Measurements from ENCODE around the gene KCNJ9.
A peak's percentile ranks its signal among the peaks of the same experiment; 100 is the strongest.

Gene KCNJ9

DNA sequence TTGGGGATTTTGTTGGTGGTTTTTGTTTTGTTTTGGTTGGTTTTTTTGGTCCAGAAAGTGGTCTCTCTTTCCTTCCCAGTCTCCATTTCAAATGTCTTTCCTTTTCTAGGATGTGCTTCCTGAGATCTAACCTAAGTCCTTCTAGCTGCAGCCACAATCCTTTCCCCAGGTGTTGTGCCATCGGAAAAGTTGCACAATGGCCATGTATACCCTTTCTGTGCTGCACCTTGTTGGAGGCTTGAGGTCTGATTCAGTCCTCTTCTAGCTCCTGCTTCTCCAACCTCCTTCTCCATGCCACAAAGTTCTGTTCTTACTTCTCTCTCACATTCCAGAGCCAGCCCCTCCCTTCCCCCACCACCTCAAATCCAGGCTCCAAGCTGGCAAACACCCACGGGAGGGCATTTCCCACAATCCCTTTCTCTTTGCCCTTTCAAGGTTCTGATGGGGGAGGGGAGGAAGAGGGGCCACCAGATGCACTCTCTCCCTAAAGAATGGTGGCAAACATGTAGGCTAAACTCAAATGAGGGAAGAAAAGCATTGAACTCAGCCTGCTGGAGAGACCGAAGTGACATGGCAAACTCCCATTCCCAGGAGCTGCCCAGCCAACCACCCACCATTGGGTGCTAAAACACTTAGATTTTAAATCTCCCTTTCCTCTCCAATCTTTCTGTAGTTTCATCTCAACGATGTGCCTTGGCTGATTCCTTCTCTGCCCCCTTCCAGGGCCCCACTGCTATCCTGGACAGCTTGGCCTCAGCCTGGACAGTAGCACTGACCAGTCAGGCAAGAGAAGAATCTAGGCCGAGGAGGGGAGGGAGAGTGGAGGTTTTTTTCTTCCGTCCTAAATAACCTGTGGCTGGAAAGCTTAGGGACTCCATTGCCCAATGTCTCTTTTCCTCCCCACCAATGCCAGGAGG lies 14.3 kb upstream of the KCNJ9 start:
- DNase-seq = no peak

DNA sequence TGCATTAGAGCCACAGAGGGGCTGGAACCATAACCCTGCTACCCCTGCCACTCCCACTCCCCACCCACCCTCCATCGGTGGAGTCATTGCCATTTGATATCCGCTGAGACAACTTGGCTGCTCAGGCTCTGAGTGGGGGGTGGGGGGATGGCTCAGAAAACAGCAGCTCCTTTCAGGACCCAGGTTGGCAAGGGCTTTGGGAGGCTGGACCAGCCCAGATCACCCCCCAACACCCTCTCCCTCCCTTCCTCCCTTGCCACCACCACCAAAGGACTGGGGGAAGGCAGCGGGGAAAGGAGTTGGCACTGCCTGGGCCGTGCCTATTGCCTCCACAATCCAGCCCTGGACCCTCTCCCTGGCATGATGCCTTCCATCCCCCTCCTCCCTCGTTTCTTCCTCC lies 13.1 kb upstream of the KCNJ9 start:
- DNase-seq = no peak

GRCh38 chr1:160069460-160070231 lies 11.7 kb upstream of the KCNJ9 start, which contains the start of gene KCNJ10:
TSS of gene KCNJ10 (minus strand) at chr1:160070160. CDS start at chr1:160042532, 27,628 bp downstream.
- no peak for DNase-seq

GRCh38 chr1:160070243-160071163 lies 10.8 kb upstream of the KCNJ9 start:
- peak; percentile 34 for DNase-seq

DNA sequence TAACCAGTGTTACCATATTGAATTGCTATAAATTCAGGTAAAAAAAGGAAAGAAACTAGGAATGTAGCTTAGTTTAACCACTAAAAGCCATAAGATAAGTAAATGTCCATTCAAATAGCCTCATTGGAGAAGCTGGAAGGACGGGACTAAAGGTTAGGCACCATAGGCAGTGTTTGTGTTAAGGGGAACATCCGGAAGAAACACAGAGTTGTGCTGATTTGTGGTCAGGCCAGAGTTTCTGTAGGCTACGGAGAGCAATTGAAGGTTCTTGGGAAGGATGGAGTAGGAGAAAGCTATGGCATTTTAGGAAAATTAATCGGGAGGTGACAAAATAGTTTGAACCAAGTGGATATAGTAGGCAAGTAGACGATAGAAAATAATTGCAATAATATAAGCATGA lies 10.0 kb upstream of the KCNJ9 start:
- no peak for DNase-seq

- no peak for DNase-seq
These were observed 6.5 kb upstream of the KCNJ9 start for GRCh38 chr1:160074865-160075264.

DNA sequence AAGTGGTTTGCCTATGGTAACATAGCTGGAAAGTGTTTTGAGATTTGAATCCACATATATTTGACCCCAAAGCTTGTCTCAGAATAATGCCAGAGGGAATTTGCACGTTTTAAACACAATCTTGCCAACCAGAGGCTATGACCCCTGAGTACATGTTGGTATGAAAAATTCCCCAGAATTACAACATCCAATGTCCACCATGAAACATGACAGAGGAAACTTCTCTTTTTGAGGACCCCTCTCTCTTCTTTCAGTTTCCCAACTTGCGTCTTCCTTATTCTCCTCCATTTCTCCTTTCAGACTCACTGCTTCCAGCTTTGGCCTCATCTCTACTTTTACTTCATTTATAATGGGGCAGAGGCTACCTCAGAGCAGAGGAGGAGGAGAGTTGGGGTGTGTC lies 5.5 kb upstream of the KCNJ9 start:
- DNase-seq = no peak

DNA sequence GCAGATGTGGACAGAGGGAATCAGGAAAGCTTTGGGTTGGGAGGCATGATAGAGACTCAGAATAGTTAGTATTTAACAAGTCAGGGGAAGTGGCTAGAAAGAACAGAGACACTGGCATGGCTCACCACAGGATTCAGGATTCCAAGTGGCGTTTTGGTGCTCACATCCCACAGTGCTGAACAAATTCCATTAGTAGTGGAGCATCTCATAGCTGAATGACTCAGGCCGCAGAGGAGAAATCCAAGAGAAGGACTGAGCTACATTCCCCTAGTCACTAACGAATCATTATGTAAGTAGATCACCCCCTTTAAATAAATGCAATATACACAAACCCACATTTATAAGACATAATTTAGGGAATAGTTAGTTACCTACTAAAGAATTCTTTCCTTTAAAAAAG lies 5.0 kb upstream of the KCNJ9 start:
- DNase-seq = no peak

- no peak for DNase-seq
These were observed 3.9 kb upstream of the KCNJ9 start for GRCh38 chr1:160077486-160077885.

GRCh38 chr1:160078512-160079195 lies 2.7 kb upstream of the KCNJ9 start:
- no peak for DNase-seq

- no peak for DNase-seq
These were observed 1.9 kb upstream of the KCNJ9 start for GRCh38 chr1:160079448-160079847.

DNA sequence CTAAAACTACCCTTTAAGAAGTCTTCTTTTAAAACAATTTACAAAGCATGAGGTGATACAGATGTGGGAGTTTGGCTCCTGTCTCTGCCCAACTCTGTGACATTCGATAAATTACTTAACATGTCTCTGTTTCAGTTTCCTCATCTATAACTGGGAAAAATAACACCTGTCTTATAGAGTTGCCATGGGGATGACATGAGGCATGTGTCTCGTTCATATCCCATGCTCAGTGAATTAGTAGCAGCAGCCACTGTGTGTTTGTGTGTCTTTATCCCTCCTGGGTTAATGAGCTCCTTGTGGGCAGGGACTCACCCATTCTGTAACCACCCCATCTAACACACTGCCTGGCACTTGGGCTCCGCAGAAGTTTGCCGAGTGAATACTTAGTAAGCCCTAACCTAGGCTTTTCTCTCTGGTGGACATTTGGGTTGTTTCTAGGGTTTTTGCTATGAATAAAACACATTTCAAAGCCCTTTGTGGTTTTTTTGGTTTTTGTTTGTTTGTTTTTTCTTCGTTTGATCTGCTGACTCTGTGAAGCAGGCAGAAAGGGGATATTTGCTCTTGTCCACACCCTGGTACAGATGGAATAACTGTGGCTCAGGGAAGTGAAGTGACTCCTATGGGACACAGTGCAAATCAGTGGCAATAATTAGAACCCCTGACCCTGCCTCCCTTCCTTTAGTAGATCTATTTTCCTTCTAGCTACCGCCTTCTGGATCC lies 797 bp upstream of the KCNJ9 start:
- no peak for DNase-seq

- DNase-seq = no peak
These were observed 1.1 kb downstream of the KCNJ9 start for GRCh38 chr1:160082487-160082886.

DNA sequence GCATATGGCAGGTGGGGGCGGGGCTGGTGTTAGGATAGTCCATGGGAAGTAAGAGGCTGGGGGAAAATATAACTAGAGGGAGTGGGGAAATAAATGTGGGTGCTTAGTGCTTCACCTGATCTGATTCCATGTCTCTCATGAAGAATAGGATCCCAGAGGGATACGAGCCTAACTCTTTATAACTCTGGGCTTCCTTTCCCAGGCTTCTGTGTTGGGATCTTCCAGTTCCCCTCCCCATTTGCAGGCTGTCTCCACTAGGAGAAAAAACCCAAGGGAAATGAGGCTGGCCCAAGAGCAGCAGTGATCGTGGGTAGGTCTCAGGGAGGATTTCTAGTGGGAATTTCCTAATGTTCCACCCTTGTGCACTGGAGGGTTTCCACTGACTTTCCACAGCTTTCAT lies 1.6 kb downstream of the KCNJ9 start:
- no peak for DNase-seq

DNA sequence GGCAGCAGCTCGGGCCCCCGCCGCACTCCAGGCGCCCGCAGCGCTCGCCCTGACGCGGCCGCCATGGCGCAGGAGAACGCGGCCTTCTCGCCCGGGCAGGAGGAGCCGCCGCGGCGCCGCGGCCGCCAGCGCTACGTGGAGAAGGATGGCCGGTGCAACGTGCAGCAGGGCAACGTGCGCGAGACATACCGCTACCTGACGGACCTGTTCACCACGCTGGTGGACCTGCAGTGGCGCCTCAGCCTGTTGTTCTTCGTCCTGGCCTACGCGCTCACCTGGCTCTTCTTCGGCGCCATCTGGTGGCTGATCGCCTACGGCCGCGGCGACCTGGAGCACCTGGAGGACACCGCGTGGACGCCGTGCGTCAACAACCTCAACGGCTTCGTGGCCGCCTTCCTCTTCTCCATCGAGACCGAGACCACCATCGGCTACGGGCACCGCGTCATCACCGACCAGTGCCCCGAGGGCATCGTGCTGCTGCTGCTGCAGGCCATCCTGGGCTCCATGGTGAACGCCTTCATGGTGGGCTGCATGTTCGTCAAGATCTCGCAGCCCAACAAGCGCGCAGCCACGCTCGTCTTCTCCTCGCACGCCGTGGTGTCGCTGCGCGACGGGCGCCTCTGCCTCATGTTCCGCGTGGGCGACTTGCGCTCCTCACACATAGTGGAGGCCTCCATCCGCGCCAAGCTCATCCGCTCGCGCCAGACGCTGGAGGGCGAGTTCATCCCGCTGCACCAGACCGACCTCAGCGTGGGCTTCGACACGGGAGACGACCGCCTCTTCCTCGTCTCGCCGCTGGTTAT lies 2.8 kb downstream of the KCNJ9 start:
- DNase-seq = no peak

DNA sequence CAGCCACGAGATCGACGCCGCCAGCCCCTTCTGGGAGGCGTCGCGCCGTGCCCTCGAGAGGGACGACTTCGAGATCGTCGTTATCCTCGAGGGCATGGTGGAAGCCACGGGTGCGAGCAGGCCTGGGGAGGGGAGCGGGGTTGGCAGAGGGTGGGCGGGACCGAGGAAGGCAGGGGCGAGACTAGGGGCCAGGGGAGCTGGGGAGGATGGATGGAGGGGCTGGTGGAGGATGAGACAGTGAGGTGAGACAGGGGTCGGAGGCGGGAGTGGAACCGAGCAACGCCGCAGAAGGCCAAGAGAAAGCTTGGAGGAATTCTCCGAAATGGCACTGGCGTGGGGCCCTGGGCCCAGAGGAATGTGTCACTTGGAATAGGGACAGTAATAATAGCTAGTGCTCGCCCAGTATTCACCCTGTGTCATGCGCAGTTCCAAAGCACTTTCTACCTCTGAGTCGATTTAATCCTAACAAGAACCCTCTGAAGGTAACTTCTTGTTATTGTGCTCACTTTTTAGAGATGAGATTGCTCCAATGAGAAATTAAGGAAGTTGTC lies 3.5 kb downstream of the KCNJ9 start:
- DNase-seq = no peak

DNA sequence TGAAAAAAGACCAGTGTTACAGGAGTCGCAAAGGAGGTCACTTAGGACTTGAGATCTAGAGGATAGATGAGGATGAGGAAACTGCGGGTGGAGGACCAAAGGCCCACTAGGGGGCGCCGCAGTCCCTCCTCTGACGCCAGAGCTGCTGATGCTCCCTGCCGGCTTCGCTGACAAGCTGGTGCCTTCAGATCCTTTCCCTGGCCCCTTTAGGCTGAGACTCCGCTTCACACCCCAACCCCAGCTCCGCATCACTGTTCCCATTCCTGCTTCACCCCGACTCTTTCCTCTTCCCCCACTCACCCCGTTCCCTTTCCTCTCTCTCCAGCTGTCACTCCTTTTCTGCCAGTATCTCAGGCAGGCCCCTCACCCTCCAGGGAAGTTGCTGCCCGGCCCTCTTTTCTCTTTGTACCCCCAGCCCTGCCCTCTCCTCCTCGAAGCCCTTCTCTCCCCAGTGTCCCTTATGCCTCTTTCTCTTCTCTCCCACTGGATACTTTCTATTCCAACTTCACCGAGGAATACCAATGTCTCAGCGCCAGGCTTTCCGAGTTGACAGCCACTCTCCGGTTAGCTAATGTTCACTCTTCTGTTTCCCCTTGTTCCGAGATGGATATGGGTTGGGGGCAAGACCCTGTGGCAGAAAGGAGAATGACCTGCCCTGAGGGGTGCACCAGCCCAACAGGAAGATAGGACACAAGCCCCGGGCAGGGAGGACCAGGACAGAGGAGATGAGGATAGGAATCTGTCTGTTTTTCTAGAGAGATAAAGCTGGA lies 4.5 kb downstream of the KCNJ9 start:
- peak; percentile 64 for DNase-seq

GRCh38 chr1:160086456-160086892 lies 5.1 kb downstream of the KCNJ9 start:
- no peak for DNase-seq

DNA sequence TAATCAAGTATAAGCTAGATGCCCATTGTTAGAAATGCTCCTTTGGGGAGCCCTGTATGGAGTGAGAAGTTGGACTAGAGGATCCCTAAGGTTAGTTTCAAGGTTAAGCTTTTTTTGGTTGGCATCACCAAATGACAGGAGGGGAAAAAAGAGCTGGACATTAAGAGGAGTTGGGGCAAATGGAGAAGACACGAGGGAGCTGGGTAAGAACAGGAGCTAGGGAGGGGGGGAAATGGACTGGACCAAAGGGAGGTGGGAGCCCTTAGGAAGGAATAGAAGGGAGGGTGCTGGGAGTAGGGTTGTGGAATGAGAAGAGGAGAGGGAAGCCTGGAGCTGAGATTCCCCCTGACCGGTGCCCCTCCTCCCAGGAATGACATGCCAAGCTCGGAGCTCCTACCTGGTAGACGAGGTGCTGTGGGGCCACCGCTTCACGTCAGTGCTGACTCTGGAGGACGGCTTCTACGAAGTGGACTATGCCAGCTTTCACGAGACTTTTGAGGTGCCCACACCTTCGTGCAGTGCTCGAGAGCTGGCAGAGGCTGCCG lies 5.9 kb downstream of the KCNJ9 start:
- DNase-seq = no peak

Data from DMS 273 treated with DMSO at 0.1 percent for 48 hours (cell line).